NCI-H460 (cell line): ENCODE data around the gene SUMF1. TPM values are rescaled to one million over a fixed set of nuclear protein-coding genes. Genes with fewer than 3 reads are reported as not detected.
"Not testable (repeated sequence)": the region's sequence is repeated elsewhere in the genome, so short reads cannot be mapped to it uniquely, and the experiment has no call there.

Source experiments
- DNase-seq: peaks from one replicate; pipeline ENCODE4 v3.0.0-alpha.2; 2016; ENCODE audit warnings: low read depth; ENCODE audit errors: extremely low read depth
- total RNA-seq: library from RNA; depleted of rRNA; stranded (reverse); fragments of >200 nt; shearing (Covaris generic); gene quantifications from 2 replicates; pipeline ENCODE4 v1.2.3, GENCODE V29; 2014

SUMF1 gene
- total RNA-seq, 1 experiment from 2014 or later, result 16.9 TPM

- no peak for DNase-seq
These were observed 123.8 kb downstream of the SUMF1 start for GRCh38 chr3:4343258-4343657.

- DNase-seq, result no peak
These were observed 125.8 kb downstream of the SUMF1 start for GRCh38 chr3:4341336-4341675.

GRCh38 chr3:4340411-4341335 is 126.4 kb downstream of the SUMF1 start:
- no peak for DNase-seq

GRCh38 chr3:4340077-4340410 is 127.0 kb downstream of the SUMF1 start:
- DNase-seq, result no peak

- no peak for DNase-seq
These were observed 128.3 kb downstream of the SUMF1 start for GRCh38 chr3:4338751-4339150.

GRCh38 chr3:4336850-4337546 is 130.1 kb downstream of the SUMF1 start:
- no peak for DNase-seq

- DNase-seq, result no peak
These were observed 131.1 kb downstream of the SUMF1 start for GRCh38 chr3:4335840-4336562.

- no peak for DNase-seq
These were observed 132.5 kb downstream of the SUMF1 start for GRCh38 chr3:4334548-4334947.

GRCh38 chr3:4332991-4333390 is 134.1 kb downstream of the SUMF1 start:
- no peak for DNase-seq

GRCh38 chr3:4332574-4332973 is 134.5 kb downstream of the SUMF1 start:
- DNase-seq, result no peak

- no peak for DNase-seq
These were observed 135.0 kb downstream of the SUMF1 start for GRCh38 chr3:4332111-4332510.

- DNase-seq, result not testable (repeated sequence)
These were observed 137.3 kb downstream of the SUMF1 start for GRCh38 chr3:4329806-4330205.

GRCh38 chr3:4326868-4327267 is 140.2 kb downstream of the SUMF1 start:
- no peak for DNase-seq

- no peak for DNase-seq
These were observed 143.6 kb downstream of the SUMF1 start for GRCh38 chr3:4323246-4324027.

- DNase-seq, result no peak
These were observed 144.4 kb downstream of the SUMF1 start for GRCh38 chr3:4322635-4323034.

GRCh38 chr3:4321732-4322131 is 145.3 kb downstream of the SUMF1 start:
- no peak for DNase-seq

GRCh38 chr3:4320096-4320911 is 146.8 kb downstream of the SUMF1 start:
- DNase-seq, result no peak

GRCh38 chr3:4314688-4315087 is 152.4 kb downstream of the SUMF1 start:
- no peak for DNase-seq

GRCh38 chr3:4313606-4314293 is 153.3 kb downstream of the SUMF1 start:
- no peak for DNase-seq
